ENCODE data around the gene ATP5ME. TPM values are rescaled to one million over a fixed set of nuclear protein-coding genes. Genes with fewer than 3 reads are reported as not detected.
A peak's percentile ranks its signal among the peaks of the same experiment; 100 is the strongest.

ATP5ME gene
- total and polyA plus RNA-seq, 2 donors, result 492 to 602 TPM

- WGBS, result 96% methylated on average over 28 of the region's 28 CpGs
- Histone ChIP-seq H3K9me3 (ENCODE audit: control insufficient read depth in 2 of 2, insufficient read depth in 1 of 2, low read length in 1 of 2) (no peaks in the 10 kb centered on the region), H3K36me3 (ENCODE audit: control insufficient read depth in 2 of 2, insufficient read depth in 2 of 2, low read length in 1 of 2) (peaks cover 14 to 15% of the 10 kb centered on the region in 2 donors), H3K4me3 (ENCODE audit: low read length in 2 of 2) (no peak overlapping the region), H3K4me1 (ENCODE audit: control insufficient read depth in 2 of 2, insufficient read depth in 2 of 2, low read length in 2 of 2) (peaks cover 4 to 13% of the 10 kb centered on the region in 2 donors), H3K27ac (ENCODE audit: low read depth in 1 of 2, low read length in 1 of 2) (no peak overlapping the region), H3K27me3 (ENCODE audit: control insufficient read depth in 2 of 2, insufficient read depth in 1 of 2, low read length in 1 of 2) (no peaks in the 10 kb centered on the region)
- DNase-seq (ENCODE audit: low read depth in 6 of 9, low spot score in 9 of 9), result no peak
Measured at GRCh38 chr4:666822-667544, 7.1 kb downstream of the ATP5ME start.

GRCh38 chr4:666436-666810, 7.7 kb downstream of the ATP5ME start:
- no peaks in the 10 kb centered on the region for H3K9me3 ChIP-seq (ENCODE audit: control insufficient read depth in 2 of 2, insufficient read depth in 1 of 2, low read length in 1 of 2)
- WGBS, result 96% methylated on average over 22 of the region's 22 CpGs
- H3K27ac ChIP-seq (ENCODE audit: low read depth in 1 of 2, low read length in 1 of 2), result no peak overlapping the region
- H3K4me3 ChIP-seq (ENCODE audit: low read length in 2 of 2), result no peak overlapping the region
- H3K4me1 ChIP-seq (ENCODE audit: control insufficient read depth in 2 of 2, insufficient read depth in 2 of 2, low read length in 2 of 2), result peaks cover 4 to 13% of the 10 kb centered on the region in 2 donors
- DNase-seq (ENCODE audit: low read depth in 6 of 9, low spot score in 9 of 9), result no peak
- H3K36me3 ChIP-seq (ENCODE audit: control insufficient read depth in 2 of 2, insufficient read depth in 2 of 2, low read length in 1 of 2), result peaks cover 10 to 11% of the 10 kb centered on the region in 2 donors
- no peaks in the 10 kb centered on the region for H3K27me3 ChIP-seq (ENCODE audit: control insufficient read depth in 2 of 2, insufficient read depth in 1 of 2, low read length in 1 of 2)

- no peak for DNase-seq (ENCODE audit: low read depth in 6 of 9, low spot score in 9 of 9)
- Histone ChIP-seq H3K27ac (ENCODE audit: low read depth in 1 of 2, low read length in 1 of 2) (no peak overlapping the region), H3K36me3 (ENCODE audit: control insufficient read depth in 2 of 2, insufficient read depth in 2 of 2, low read length in 1 of 2) (peaks cover 5 to 6% of the 10 kb centered on the region in 2 donors), H3K4me1 (ENCODE audit: control insufficient read depth in 2 of 2, insufficient read depth in 2 of 2, low read length in 2 of 2) (peaks cover 4 to 13% of the 10 kb centered on the region in 2 donors), H3K27me3 (ENCODE audit: control insufficient read depth in 2 of 2, insufficient read depth in 1 of 2, low read length in 1 of 2) (no peaks in the 10 kb centered on the region), H3K9me3 (ENCODE audit: control insufficient read depth in 2 of 2, insufficient read depth in 1 of 2, low read length in 1 of 2) (no peaks in the 10 kb centered on the region), H3K4me3 (ENCODE audit: low read length in 2 of 2) (no peak overlapping the region)
- WGBS, result 93% methylated on average over 22 of the region's 22 CpGs
Measured at GRCh38 chr4:665751-666435, 8.2 kb downstream of the ATP5ME start.

GRCh38 chr4:665381-665750, 8.7 kb downstream of the ATP5ME start:
- no peaks in the 10 kb centered on the region for H3K9me3 ChIP-seq (ENCODE audit: control insufficient read depth in 2 of 2, insufficient read depth in 1 of 2, low read length in 1 of 2)
- no peak overlapping the region for H3K4me3 ChIP-seq (ENCODE audit: low read length in 2 of 2)
- WGBS, result 95% methylated on average over 12 of the region's 12 CpGs
- DNase-seq (ENCODE audit: low read depth in 6 of 9, low spot score in 9 of 9), result no peak
- no peaks in the 10 kb centered on the region for H3K27me3 ChIP-seq (ENCODE audit: control insufficient read depth in 2 of 2, insufficient read depth in 1 of 2, low read length in 1 of 2)
- H3K27ac ChIP-seq (ENCODE audit: low read depth in 1 of 2, low read length in 1 of 2), result no peak overlapping the region
- peaks cover 2 to 4% of the 10 kb centered on the region in 2 donors for H3K36me3 ChIP-seq (ENCODE audit: control insufficient read depth in 2 of 2, insufficient read depth in 2 of 2, low read length in 1 of 2)
- peaks cover 4 to 13% of the 10 kb centered on the region in 2 donors for H3K4me1 ChIP-seq (ENCODE audit: control insufficient read depth in 2 of 2, insufficient read depth in 2 of 2, low read length in 2 of 2)

- H3K4me3 ChIP-seq (ENCODE audit: low read length in 2 of 2), result no peak overlapping the region
- peaks cover 2 to 4% of the 10 kb centered on the region in 2 donors for H3K36me3 ChIP-seq (ENCODE audit: control insufficient read depth in 2 of 2, insufficient read depth in 2 of 2, low read length in 1 of 2)
- H3K27ac ChIP-seq (ENCODE audit: low read depth in 1 of 2, low read length in 1 of 2), result no peak overlapping the region
- DNase-seq (ENCODE audit: low read depth in 6 of 9, low spot score in 9 of 9), result no peak
- H3K27me3 ChIP-seq (ENCODE audit: control insufficient read depth in 2 of 2, insufficient read depth in 1 of 2, low read length in 1 of 2), result no peaks in the 10 kb centered on the region
- H3K9me3 ChIP-seq (ENCODE audit: control insufficient read depth in 2 of 2, insufficient read depth in 1 of 2, low read length in 1 of 2), result no peaks in the 10 kb centered on the region
- WGBS, result 98% methylated on average over 24 of the region's 24 CpGs
- peaks cover 4 to 13% of the 10 kb centered on the region in 2 donors for H3K4me1 ChIP-seq (ENCODE audit: control insufficient read depth in 2 of 2, insufficient read depth in 2 of 2, low read length in 2 of 2)
Measured at GRCh38 chr4:664713-665231, 9.3 kb downstream of the ATP5ME start.

- Histone ChIP-seq H3K27ac (ENCODE audit: low read depth in 1 of 2, low read length in 1 of 2) (peak overlapping the region; percentile 78 to 86), H3K4me1 (ENCODE audit: control insufficient read depth in 2 of 2, insufficient read depth in 2 of 2, low read length in 2 of 2) (peaks cover 4 to 13% of the 10 kb centered on the region in 2 donors), H3K36me3 (ENCODE audit: control insufficient read depth in 2 of 2, insufficient read depth in 2 of 2, low read length in 1 of 2) (peaks cover 2 to 4% of the 10 kb centered on the region in 2 donors), H3K9me3 (ENCODE audit: control insufficient read depth in 2 of 2, insufficient read depth in 1 of 2, low read length in 1 of 2) (peaks cover 0 to 1% of the 10 kb centered on the region in 2 donors), H3K4me3 (ENCODE audit: low read length in 2 of 2) (peak overlapping the region; percentile 69 to 85), H3K27me3 (ENCODE audit: control insufficient read depth in 2 of 2, insufficient read depth in 1 of 2, low read length in 1 of 2) (no peaks in the 10 kb centered on the region)
- WGBS, result 1% methylated on average over 80 of the region's 80 CpGs
- DNase-seq (ENCODE audit: low read depth in 6 of 9, low spot score in 9 of 9), result peak in 7 of 9 donors; percentile 29 to 86 (median 66)
Measured at GRCh38 chr4:663438-664428, 10.3 kb downstream of the ATP5ME start.

GRCh38 chr4:663046-663437, 11.0 kb downstream of the ATP5ME start:
- H3K4me1 ChIP-seq (ENCODE audit: control insufficient read depth in 2 of 2, insufficient read depth in 2 of 2, low read length in 2 of 2), result peaks cover 4 to 13% of the 10 kb centered on the region in 2 donors
- peaks cover 0 to 6% of the 10 kb centered on the region in 2 donors for H3K9me3 ChIP-seq (ENCODE audit: control insufficient read depth in 2 of 2, insufficient read depth in 1 of 2, low read length in 1 of 2)
- H3K36me3 ChIP-seq (ENCODE audit: control insufficient read depth in 2 of 2, insufficient read depth in 2 of 2, low read length in 1 of 2), result peaks cover 2 to 4% of the 10 kb centered on the region in 2 donors
- no peak for DNase-seq (ENCODE audit: low read depth in 6 of 9, low spot score in 9 of 9)
- peak overlapping the region; percentile 69 to 85 for H3K4me3 ChIP-seq (ENCODE audit: low read length in 2 of 2)
- no peaks in the 10 kb centered on the region for H3K27me3 ChIP-seq (ENCODE audit: control insufficient read depth in 2 of 2, insufficient read depth in 1 of 2, low read length in 1 of 2)
- 53% methylated on average over 20 of the region's 20 CpGs for WGBS
- H3K27ac ChIP-seq (ENCODE audit: low read depth in 1 of 2, low read length in 1 of 2), result no peak overlapping the region

GRCh38 chr4:661881-662761, 12.0 kb downstream of the ATP5ME start:
- DNase-seq (ENCODE audit: low read depth in 6 of 9, low spot score in 9 of 9), result no peak
- peaks cover 2 to 4% of the 10 kb centered on the region in 2 donors for H3K36me3 ChIP-seq (ENCODE audit: control insufficient read depth in 2 of 2, insufficient read depth in 2 of 2, low read length in 1 of 2)
- peaks cover 0 to 6% of the 10 kb centered on the region in 2 donors for H3K9me3 ChIP-seq (ENCODE audit: control insufficient read depth in 2 of 2, insufficient read depth in 1 of 2, low read length in 1 of 2)
- WGBS, result 99% methylated on average over 42 of the region's 42 CpGs
- no peak overlapping the region for H3K4me3 ChIP-seq (ENCODE audit: low read length in 2 of 2)
- H3K27ac ChIP-seq (ENCODE audit: low read depth in 1 of 2, low read length in 1 of 2), result no peak overlapping the region
- H3K4me1 ChIP-seq (ENCODE audit: control insufficient read depth in 2 of 2, insufficient read depth in 2 of 2, low read length in 2 of 2), result peaks cover 4 to 13% of the 10 kb centered on the region in 2 donors
- H3K27me3 ChIP-seq (ENCODE audit: control insufficient read depth in 2 of 2, insufficient read depth in 1 of 2, low read length in 1 of 2), result no peaks in the 10 kb centered on the region

All from thymus (tissue), 11 donors.